ENCODE data around the gene FGFR2.

GRCh38 chr10:121614613-121615434 is 16.6 kb upstream of the FGFR2 start:
- TF ChIP-seq POLR2A (IDR thresholded peaks at IDR 0.05), result no peak
- no peak for TF ChIP-seq CTCF (IDR thresholded peaks at IDR 0.05)
- TF ChIP-seq EP300 (IDR thresholded peaks at IDR 0.05), result no peak

Measured in tibial nerve (tissue), 4 donors.